HG03139 (cell line): Measurements from ENCODE around the gene CPLX1.
"Not testable (repeated sequence)": the region's sequence is repeated elsewhere in the genome, so short reads cannot be mapped to it uniquely, and the experiment has no call there.

ENCODE experiments used
- ATAC-seq: cut with Tn5 transposase; IDR thresholded peaks from one replicate; pipeline ENCODE4 v1.9.1; 2021; ENCODE audit not compliant: unreplicated experiment

Gene CPLX1

DNA sequence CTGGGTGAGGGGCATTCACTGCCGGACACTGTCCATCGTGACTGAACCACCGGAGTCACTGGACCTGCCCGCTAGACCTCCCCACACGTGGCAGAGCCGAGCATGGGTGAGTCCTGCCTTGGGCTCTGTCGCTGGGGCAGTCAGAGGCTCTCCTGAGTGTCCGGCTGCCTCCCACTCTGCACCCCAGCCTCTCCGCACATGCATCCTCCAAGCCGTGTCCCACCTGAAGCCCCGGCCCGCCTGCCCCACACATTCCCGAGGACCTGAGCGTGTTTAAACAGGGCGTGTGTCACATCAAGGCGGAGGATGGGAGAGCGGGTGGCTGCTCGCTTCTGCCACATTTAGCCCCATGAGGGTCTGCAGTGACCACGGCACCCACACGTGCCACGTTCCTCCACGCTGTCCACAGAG, 4.7 kb downstream of the CPLX1 start:
- ATAC-seq, result no peak

DNA sequence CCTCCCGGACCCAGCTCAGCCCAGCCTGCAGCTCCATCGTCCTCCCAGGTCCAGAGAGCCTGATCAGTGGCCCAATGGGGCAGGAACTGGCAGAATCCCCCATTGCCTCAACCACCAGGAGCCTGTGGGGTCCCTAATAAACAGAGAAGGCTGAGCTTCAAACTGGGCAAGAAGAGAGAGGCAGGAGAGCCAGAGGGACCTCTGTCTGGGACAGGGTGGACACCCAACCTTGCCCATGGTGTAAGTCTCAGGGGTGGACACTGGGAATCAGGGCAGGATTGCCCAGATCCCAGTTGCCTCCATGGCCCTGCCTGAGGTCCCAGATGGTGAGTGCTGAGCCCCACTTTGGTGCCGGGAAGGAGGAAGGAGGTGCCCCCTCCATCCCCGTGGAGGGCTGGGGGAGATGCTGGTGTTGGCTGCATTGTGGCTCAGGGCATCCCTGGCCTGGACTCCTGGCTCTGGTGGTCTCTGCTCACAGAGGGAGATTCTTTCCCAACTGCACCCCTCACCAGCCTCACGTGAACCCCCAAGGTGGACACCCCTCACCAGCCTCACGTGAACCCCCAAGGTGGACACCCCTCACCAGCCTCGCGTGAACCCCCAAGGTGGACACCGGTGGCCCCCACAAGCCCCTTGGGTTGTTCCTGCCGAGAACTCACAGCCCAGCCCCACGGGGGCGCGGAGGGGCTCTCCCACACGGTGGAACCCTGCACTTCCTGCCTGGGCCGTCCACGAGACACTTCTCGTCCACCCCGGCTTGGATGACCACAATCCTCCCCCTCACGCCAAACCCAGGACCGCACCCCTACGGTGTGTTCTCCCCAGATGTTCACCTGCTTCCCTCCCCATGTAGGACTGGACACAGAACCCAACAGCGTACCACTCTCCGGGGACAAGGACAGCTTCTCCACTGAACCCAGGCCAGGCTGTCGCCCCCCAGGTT, 5.4 kb downstream of the CPLX1 start:
- no peak for ATAC-seq

DNA sequence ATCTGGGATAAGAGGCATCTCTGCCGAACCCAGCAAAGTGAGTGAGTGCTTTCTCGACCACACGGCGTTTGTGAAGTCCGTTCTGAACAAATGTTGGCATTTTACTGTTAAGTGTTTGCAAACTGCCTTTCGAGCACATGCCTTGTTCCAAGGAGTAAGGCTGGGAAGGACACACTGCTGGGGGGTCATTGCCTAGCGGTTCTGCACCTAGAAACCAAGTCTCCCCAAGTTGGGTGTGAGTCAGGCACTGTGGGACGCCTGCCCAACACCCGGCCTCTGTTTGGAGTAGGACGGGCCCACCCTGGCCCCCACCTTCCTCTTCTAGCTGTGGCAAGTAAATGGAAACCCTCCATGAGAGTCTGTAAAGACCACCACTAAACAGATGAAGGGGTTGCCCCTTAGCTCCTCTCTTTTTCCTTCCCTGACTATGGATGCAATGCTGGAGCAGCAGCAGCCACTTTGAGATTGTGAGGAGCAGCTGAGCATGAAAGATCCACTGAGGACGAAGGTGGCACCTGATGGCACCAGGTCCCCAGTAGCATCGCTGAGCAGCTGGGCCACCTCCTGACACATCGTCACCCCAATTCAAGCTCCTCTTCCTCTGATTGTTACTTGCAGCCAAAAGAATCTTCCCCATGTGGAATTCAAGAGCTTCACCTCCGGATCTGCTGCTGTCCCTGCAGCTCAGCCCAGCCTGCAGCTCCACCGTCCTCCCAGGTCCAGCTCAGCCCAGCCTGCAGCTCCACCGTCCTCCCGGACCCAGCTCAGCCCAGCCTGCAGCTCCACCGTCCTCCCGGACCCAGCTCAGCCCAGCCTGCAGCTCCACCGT, 6.3 kb downstream of the CPLX1 start:
- no peak for ATAC-seq

DNA sequence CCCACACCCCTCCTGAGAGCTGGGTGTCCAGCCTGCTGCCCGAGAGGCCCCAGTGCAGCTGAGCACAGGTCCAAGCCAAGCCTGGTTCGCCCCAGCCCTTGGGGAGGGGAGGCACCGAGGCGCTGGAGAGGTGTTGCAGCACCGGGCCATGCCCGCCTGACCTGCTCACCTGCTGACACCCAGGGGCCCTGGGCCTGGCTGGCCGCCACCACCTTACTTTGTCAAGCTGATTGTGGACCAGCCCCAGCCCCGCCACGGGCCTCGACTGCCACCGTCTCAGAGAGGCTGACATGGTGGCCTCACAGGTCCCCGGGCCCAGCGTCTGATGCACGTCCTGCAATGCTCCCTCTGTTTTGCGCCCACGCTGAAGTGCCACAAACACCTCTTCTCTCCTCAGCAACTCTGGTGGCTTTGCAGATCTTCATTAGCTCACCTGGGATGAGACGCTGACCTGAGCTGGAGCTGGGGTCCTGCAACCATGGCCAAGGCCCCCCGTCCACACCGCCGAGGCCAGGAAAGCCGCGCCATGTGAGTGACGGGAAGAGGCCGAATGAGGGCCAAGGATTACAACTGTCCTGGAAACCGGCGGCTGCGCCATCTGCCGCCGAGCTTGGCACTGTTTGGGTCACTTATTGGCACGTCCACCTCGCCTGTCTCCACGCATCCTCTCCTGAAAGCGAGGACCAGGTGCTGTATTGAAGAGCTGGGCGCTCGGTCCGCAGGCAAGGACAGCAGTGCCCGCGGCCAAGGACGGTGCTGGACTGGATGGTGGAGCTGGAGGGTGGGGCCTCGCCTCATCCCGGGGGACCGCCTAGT, 7.6 kb downstream of the CPLX1 start:
- no peak for ATAC-seq

DNA sequence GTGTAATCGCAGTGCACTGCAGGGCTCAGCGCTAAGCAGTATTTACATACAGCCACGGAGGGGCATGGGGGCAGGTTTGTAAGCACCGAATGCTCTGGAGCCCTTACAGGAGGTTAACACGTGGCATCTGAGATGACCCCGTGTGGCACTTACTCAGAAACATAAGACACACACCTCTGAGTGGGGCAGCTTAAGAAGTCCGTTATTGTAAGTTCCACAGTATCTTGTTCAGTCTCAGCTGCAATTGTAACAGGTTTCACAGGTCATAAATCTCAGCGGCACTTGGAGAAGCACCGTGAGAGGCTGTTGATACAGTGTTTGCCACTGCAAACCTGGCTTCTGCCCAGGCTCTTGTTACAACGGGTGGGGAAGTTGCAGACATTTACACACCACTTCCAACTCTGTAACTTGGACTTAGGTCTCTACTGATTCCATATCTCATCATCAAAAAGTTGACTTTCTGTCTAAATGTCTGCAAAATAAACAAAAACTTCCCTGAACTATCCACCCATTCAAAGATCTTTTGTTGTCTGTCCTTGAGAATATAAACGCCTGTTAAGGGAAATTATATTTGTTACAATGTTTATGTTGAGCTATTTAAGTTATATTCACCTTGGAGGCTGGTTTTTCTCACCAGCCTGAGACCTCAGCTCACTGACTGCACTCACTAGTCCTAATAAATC, 10.3 kb downstream of the CPLX1 start:
- ATAC-seq, result no peak

DNA sequence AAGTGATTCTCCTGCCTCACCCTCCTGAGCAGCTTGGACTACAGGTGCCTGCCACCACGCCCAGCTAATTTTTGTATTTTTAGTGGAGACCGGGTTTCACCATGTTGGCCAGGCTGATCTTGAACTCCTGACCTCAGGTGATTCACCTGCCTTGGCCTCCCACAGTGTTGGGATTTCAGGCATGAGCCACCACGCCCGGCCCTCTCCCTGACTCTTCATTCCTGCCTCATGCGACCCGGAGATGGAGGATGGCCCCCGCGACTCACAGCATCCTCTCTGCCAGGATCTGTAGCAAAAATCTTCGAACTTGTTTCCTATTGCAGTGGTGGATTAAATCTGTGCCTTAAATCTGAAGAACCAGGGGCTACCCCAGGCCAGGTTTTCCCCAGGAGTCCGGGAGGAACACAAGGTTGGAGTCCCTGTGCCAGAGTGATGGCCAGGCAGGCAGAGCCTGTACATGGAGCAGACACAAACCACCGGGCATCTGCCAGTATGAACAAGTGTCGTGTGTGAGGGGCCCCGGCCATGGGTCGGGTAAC, 11.5 kb downstream of the CPLX1 start:
- no peak for ATAC-seq

DNA sequence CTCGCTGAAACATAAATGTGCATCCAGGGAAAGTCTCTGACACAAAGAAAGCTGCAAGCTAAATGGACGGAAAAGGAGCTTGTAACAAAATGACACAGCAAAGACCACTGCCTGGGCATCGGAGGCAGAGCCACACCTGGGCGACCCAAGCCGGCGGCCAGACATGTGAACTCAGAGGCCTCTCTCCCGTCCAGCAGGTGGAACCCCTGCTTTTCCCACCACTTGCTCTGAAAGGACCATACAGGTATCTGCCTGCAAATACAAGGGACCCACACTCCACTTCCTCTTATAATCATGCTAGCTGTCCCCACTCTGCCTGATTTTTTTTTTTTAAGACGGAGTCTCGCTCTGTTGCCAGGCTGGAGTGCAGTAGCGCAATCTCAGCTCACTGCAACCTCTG, 12.0 kb downstream of the CPLX1 start:
- no peak for ATAC-seq

DNA sequence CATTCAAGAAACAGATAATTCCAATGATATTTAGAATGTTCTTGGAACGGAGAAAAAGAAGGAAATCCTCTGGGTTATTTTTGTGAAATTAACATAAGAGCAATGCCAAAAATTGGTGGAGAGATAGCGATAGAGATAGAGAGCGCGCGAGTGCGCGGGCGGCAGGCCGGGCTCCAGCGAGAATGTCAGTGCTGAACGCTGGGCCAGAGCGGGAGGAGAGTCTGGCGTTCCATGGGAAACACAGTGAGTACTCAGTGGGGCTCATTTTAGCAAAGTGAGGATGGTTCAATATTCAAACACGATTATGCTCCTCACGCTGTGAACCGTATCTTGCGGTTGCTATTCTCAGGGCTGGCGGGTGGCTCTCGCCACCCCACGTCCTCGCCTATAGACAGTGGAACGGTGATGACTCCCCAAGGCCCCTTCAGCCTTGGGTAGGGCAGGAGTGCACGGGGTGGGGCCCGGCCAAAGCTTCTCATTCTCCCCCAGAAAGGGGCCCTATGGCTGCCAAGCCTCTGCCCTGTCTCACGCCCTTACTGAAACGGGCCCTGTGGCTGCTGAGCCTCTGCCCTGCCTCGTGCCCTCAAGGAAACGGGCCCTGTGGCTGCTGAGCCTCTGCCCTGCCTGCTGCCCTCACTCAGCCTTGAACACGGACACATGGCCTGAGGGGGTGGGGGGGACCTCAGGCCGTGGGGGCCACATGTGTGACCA, 16.9 kb downstream of the CPLX1 start:
- no peak for ATAC-seq

DNA sequence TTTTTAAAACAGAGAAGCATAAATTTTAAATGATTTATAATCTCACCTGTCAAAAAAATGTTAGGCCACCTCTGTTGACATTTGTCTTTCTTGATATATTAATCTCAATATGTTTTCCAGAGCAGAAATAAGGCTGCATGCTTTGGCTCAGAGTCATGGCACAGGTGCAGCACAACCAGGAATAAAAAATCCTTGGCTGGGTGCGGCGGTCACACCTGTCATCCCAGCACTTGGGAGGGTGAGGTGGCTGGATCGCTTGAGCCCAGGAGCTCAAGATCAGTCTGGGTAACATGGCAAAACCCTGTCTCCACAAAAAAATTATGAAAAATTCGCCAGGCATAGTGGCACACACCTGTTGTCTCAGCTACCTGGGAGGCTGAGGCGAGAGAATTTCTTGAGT, 18.1 kb downstream of the CPLX1 start:
- no peak for ATAC-seq

DNA sequence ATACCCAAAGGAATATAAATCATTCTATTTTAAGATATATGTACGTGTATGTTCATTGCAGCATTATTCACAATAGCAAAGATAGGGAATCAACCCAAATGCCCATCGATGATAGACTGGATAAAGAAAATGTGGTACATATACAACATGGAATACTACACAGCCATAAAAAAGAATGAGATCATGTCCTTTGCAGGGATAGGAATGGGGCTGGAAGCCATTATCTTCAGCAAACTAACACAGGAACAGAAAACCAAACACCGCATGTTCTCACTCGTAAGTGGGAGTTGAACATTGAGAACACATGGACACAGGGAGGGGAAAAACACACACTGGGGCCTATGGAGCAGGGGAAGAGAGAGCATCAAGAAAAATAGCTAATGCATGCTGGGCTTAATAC, 18.9 kb downstream of the CPLX1 start:
- not testable (repeated sequence) for ATAC-seq

DNA sequence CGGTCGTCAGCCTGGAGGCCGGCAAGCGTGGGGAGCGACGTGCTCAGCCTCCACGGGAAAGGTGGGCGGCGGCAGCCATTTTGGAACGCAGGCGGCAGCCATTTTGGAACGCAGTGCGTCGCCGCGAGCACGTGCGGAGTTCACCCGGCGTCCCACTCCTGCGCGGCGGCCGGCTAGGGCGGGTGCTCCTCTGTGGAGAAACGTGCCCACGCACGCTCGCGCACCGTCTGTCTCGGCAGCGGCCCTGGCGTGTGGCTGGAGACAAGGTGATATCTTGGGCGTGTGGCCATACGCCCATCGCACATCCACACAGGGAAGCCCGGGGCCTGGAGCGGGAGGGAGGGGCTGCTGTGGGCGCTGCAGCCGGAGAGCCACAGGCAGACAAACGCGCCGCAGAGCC, 21.1 kb downstream of the CPLX1 start:
- no peak for ATAC-seq

DNA sequence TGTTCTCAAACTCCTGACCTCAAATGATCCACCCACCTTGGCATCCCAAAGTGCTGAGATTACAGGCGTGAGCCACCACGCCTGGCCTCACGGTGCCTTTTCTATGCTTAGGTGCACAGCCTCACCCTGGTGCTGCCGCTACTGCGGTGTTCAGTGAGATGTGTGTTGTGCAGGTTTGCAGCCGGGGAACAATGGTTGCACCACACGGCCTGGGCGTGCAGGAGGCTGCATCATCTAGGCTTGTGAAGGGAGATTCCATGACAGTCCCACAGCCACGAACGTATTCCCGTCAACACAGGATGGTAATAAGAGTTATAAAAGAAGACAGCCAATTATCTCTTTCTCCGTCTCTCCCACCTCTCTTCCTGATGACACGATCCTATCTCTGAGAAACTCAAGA, 22.0 kb downstream of the CPLX1 start:
- ATAC-seq, result no peak

DNA sequence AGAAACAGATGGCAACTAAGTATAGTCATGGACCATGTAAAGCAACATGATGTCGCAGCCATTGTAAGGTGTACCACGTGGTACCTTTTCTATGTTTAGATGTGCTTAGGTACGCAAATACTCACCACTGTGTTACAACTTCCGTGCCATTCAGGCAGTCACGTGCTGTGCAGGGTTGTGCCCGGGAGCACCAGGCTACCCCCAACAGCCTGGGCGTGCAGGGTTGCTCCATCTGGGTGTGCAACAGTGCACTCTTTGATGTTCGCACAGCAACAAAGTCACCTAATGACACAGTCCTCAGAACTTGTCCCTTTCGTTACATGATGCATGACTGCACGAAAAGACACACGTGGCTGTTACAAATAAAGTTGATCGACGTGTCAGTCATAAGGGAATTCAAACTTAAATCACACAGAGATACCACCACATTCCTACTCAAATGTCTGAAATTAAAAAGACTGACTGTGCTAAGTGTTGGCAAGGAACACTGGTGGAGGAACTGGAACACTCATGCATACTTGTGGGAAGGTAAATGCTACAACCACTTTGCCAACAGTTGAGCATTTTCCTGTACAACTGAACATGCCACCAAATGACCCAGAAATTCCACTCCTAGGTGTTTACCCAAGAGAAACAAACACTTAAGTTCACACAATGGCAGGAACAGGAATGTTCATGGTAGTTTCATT, 24.3 kb downstream of the CPLX1 start:
- ATAC-seq, result no peak

DNA sequence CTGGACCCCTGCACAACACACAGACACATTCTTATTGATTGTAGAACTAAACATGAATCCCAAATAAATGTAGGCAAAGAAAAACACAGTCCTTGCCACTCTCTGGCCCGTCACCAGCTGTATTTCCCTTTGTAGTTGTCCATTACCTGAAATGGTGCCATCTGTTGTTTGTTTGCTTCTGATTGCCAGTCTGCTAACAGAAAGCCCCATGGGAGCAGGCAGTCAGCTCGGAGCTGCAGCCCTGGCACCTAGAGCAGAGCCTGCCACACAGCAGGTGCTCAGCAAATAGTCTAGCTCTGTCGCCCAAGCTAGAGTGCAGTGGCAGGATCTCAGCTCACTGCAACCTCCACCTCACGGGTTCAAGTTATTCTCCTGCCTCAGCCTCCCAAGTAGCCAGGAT, 28.9 kb downstream of the CPLX1 start:
- ATAC-seq, result no peak

DNA sequence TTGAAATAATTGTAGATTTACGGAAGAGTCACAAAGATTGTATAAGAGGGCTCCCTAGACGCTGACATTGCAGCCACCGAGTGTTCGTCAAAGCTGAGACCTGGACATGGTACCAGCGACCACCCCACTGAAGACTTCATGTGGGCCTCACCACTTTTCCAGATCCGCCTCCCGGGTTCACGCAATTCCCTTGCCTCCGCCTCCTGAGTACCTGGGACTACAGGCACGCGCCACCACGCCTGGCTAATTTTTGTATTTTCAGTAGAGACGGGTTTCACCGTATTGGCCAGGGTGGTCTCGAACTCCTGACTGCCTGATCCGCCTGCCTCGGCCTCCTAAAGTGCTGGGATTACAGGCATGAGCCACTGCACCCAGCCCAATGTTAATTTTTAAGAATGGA, 29.7 kb downstream of the CPLX1 start:
- no peak for ATAC-seq

DNA sequence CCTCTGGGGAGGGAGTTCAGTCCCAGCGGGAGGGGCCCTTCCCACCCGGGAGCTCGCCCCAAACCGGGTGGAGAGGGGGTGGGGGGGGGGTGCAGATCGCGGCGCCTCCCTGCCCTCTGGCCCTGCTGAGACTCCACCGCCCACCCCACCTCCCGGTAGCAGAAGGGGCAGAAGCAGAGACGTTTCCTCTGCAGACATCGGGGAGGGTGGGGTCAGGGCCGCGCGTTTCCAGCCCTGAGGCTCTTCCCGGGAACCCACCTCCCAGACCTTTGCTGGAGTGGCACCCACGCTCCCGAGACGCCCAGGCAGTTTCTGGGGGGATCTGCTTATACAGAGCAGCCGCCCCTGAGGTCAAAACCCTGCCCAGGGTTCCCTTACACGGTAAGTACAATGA, 30.2 kb downstream of the CPLX1 start:
- ATAC-seq, result no peak

DNA sequence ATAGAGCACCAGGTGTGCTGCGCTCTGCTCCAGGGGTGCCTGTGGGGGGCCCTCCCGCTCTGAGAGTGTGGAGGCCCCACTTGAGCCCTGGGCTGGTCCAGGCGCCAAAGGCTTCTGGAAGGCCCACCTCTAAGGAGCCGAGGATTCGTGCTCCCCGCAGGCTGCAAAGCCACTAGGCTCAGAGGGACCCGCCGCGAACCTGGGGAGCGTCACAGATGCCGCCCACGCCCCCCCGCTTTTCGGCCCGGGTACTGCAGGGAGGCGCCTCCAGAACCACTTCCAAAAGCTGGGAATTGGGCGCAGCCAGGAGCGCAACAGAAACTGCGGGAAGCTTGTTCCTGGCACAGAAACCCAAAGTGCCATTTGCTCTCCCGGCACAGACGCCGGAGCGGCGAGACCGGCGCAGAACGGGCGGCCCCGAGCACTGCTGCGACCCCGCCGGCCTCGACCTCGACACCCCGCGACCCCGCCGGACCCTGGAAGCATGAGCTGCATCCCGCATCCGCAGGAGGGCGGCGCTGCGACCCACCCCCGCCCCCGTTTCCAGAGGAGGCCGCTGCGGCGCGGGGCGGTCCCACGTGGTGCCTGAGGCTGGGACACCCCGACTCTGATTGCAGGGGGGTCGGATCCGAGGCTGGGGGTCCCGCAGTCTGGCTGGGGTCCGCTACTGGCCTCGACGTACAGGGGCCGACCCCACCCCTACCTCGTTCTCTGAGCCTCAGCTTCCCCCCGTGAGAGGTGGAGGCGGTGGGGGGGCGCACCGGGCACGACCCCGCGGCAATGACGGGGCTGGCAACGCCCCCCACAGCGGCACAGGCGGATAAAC, 30.8 kb downstream of the CPLX1 start:
- no peak for ATAC-seq

DNA sequence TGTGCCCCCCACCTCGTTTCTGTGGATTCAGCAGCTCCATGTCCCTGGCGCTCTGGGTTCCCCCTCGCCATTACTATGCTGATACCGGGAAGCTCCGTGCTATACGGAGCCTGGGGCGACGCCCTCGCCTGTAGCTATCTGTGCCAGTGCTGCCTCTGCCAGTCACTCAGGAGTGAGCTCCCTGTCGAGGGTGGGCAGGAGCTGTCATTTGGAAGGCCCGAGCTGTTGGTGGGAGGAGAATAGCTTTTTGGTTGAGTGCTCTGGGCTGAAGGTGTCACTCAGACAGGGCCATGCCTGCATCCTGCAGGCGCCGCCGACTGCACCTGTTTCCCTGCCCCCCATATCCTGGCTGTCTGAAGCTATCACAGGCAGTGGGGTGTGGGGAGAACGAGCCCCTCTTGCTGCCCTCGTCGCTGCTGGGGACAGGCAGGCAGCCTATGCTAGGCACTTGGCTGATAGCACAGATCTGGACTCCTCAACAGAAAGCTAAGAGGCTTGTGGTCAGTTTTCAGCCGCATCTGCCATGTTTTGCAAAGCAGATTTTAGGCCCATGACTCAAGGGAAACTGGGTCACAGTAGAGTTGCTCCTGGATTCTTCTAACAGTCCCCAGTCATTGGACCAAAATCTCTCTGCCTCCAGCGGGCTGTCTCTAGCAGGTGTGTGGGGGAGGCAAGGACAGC, 31.8 kb downstream of the CPLX1 start:
- no peak for ATAC-seq
